BJ (cell line): ENCODE results near the gene NOTCH1. TPM values are rescaled to one million over a fixed set of nuclear protein-coding genes. Genes with fewer than 3 reads are reported as not detected.
"Not testable (repeated sequence)": the region's sequence is repeated elsewhere in the genome, so short reads cannot be mapped to it uniquely, and the experiment has no call there.

Experiments used
- CTCF ChIA-PET: fragments of 350-600 bp; formaldehyde crosslinking; extraction: SDS; loops from one replicate; lab custom pipeline; 2021; ENCODE audit warnings: antibody characterized with exemption, inconsistent platforms; lab: Yijun Ruan, JAX
- POLR2A ChIA-PET: fragments of 300-600 bp; sonication (Branson Sonifier 250); formaldehyde crosslinking; extraction: SDS; loops from one replicate; lab custom pipeline; 2021; ENCODE audit warnings: antibody characterized with exemption; lab: Charles Lee
- DNase-seq: peaks from one replicate; pipeline ENCODE4 v3.0.0-alpha.2; 2011; ENCODE audit warnings: low read depth
- H3K27me3 ChIP-seq: 2 replicates; pipeline ENCODE4 v1.6.0; 2011; ENCODE audit warnings: low read length; ENCODE audit not compliant: control insufficient read depth, insufficient read depth
- H3K36me3 ChIP-seq: 2 replicates; pipeline ENCODE4 v1.5.1; 2011; ENCODE audit warnings: low read length; ENCODE audit not compliant: control insufficient read depth, insufficient read depth
- H3K4me3 ChIP-seq: 2 replicates; pipeline ENCODE4 v1.5.1; 2011; ENCODE audit warnings: low read depth, mild to moderate bottlenecking, control low read depth, low read length
- polyA plus RNA-seq: library from polyadenylated mRNA; depleted of rRNA; stranded (reverse); fragments of >200 nt; gene quantifications from 2 replicates; pipeline ENCODE4 v1.2.3, GENCODE V29; 2011
- TF ChIP-seq, protein P1 (sequence below): IDR thresholded peaks from 2 replicates; pipeline ENCODE4 v1.5.1; 2011; ENCODE audit warnings: low read depth, mild to moderate bottlenecking, control low read depth, inconsistent platforms, low read length, moderate library complexity; ENCODE audit not compliant: insufficient read depth

NOTCH1 gene
- polyA plus RNA-seq, 1 experiment = 1.3 TPM

- ChIA-PET CTCF (no interaction called here), POLR2A (no interaction called here)
- no peak for DNase-seq
Observed at GRCh38 chr9:136576269-136576626, 30.4 kb upstream of the NOTCH1 start.

GRCh38 chr9:136575626-136576268, 29.9 kb upstream of the NOTCH1 start:
- Histone ChIP-seq H3K36me3 (no peaks in the 10 kb centered on the region), H3K27me3 (no peaks in the 10 kb centered on the region), H3K4me3 (no peak overlapping the region)
- ChIA-PET CTCF (no interaction called here), POLR2A (no interaction called here)
- no peak for DNase-seq
- TF ChIP-seq, protein P1, sequence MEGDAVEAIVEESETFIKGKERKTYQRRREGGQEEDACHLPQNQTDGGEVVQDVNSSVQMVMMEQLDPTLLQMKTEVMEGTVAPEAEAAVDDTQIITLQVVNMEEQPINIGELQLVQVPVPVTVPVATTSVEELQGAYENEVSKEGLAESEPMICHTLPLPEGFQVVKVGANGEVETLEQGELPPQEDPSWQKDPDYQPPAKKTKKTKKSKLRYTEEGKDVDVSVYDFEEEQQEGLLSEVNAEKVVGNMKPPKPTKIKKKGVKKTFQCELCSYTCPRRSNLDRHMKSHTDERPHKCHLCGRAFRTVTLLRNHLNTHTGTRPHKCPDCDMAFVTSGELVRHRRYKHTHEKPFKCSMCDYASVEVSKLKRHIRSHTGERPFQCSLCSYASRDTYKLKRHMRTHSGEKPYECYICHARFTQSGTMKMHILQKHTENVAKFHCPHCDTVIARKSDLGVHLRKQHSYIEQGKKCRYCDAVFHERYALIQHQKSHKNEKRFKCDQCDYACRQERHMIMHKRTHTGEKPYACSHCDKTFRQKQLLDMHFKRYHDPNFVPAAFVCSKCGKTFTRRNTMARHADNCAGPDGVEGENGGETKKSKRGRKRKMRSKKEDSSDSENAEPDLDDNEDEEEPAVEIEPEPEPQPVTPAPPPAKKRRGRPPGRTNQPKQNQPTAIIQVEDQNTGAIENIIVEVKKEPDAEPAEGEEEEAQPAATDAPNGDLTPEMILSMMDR = no peak

More at GRCh38 chr9:136576269-136576626, 30.4 kb upstream of the NOTCH1 start:
- TF ChIP-seq, protein P1 = no peak
- no peaks in the 10 kb centered on the region for H3K36me3 ChIP-seq
- H3K27me3 ChIP-seq = no peaks in the 10 kb centered on the region
- H3K4me3 ChIP-seq = no peak overlapping the region

GRCh38 chr9:136574606-136575005, 28.8 kb upstream of the NOTCH1 start:
- H3K4me3 ChIP-seq, DNase-seq, CTCF ChIA-PET, H3K27me3 ChIP-seq, H3K36me3 ChIP-seq, POLR2A ChIA-PET: not testable (repeated sequence)

DNA sequence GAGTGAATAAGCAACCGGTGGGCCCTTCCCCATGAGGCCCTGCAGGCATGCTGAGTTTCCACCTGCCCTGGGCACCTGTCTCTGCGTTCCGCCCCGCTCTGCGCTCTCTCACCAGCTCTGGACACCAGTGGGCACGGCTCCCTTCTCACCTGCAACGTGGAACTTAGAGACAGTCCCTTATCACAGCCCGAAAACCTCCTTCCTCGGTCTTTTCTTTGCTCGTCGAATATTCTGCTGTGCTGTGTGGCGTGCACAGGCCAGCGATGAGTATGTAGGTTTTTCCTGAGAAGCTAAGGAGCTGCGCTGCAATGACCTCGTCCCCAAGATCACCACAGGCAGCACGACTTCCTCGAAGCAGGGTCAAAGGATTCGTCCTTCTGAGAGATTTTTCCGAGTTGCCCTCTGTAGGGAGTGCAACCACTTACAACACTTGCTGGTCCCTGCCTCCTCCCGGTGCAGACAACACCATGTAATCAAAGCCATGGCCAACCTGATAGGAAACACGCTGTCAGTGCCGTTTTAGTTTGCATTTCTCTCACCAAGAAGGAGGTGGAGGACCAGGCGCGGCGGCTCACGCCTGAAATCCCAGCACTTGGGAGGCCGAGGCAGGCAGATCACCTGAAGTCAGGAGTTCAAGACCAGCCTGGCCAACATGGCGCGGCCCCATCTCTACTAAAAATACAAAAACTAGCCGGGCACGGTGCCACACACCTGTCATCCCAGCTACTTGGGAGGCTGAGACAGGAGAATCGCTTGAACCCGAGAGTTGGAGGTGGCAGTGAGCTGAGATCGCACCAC, 27.2 kb upstream of the NOTCH1 start:
- no peaks in the 10 kb centered on the region for H3K27me3 ChIP-seq
- no peak for DNase-seq
- TF ChIP-seq, protein P1 = no peak
- ChIA-PET CTCF (interaction anchor here (1.2 kb wide), 1 partner anchor 9 kb away, joined by 7 read pairs; no protein-coding TSS in a partner anchor), POLR2A (no interaction called here)
- H3K36me3 ChIP-seq = no peaks in the 10 kb centered on the region
- H3K4me3 ChIP-seq = no peak overlapping the region

DNA sequence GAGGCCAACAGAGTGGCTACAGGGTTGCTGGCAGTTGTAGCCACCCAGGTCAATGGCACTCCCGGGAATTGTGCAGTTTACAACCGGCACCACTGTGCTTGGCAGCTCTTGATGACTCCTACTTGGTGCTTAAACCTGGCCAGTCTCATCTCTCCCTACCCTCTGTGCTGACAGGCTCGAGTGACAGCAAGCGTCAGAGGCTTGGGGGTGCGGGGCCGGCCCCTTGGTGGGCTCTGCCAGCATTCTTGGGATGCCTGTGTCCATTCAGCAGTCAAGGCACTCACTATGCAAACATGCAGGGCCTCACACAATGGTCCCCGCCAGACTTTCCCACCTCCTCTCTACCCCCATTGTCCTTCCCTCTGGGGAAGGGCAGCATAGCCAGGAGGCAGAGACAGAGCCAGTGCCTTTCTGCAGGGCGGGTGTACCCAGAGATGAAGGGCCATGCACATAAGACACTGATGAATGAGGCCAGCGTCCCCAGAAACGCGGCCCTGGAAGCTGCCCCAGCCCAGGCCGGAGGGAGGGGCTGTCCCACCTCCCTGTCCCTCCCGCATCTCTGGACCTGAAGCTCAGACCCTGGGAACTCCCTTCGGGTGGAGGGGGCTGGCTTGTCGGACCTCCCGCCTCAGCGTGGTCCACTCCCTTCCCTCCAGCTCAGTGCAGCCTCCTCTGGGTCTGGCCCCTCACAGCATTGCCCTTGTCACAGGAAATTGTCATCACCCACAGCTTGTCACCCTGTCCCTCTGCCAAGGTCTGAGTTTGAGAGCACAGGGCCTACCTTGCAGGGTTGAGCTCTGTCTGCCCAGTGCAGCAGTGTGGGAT, 26.4 kb upstream of the NOTCH1 start:
- ChIA-PET POLR2A (no interaction called here), CTCF (interaction anchor here (0.7 to 1.2 kb wide), 3 partner anchors 9 to 84 kb away, joined by 3 to 7 read pairs (median 4); no protein-coding TSS in a partner anchor)
- no peaks in the 10 kb centered on the region for H3K27me3 ChIP-seq
- TF ChIP-seq, protein P1 = no peak
- H3K4me3 ChIP-seq = no peak overlapping the region
- DNase-seq = no peak
- H3K36me3 ChIP-seq = no peaks in the 10 kb centered on the region
